Gastroesophageal sphincter (tissue), 4 donors: ENCODE results near the gene DMKN. TPM values are rescaled to one million over a fixed set of nuclear protein-coding genes. Genes with fewer than 3 reads are reported as not detected.

ENCODE experiments used
- ATAC-seq: fragments of 150-250 bp; one replicate; pipeline ENCODE4 v1.9.1; 2016; ENCODE audit warnings: mild to moderate bottlenecking, moderate library complexity
- H3K27ac ChIP-seq, 4 donors: fragments of 200-600 bp; sonication (generic) in 3 of 4; 1 replicate in 3 of 4; 2 replicates in 1 of 4; pipeline ENCODE4 v1.5.1; 2016 to 2019
- H3K27me3 ChIP-seq: fragments of 200-600 bp; sonication (generic); one replicate; pipeline ENCODE4 v1.5.1; 2019
- H3K36me3 ChIP-seq, 2 donors: fragments of 200-600 bp; sonication (generic); one replicate each; pipeline ENCODE4 v1.5.1; 2019; ENCODE audit warnings: control low read depth in 1 of 2
- H3K4me1 ChIP-seq, 3 donors: fragments of 200-600 bp; sonication (generic); 1 replicate in 2 of 3; 2 replicates in 1 of 3; pipeline ENCODE4 v1.5.1; 2016 to 2019; ENCODE audit warnings: control low read depth in 2 of 3
- H3K4me3 ChIP-seq, 2 donors: fragments of 200-600 bp; sonication (generic); one replicate each; pipeline ENCODE4 v1.5.1; 2019; ENCODE audit warnings: mild to moderate bottlenecking in 1 of 2, moderate library complexity in 1 of 2
- H3K9me3 ChIP-seq, 3 donors: fragments of 200-600 bp; sonication (generic); one replicate each; pipeline ENCODE4 v1.5.1; 2017 to 2019; ENCODE audit warnings: control low read depth in 2 of 3
- CTCF ChIP-seq, 4 experiments: fragments of 200-600 bp in 2 of 4; fragments of 450-650 bp in 2 of 4; sonication (generic) in 1 of 4; IDR thresholded peaks; one replicate each; pipeline ENCODE4 v1.5.1; 2017 to 2019; ENCODE audit warnings: antibody characterized with exemption in 4 of 4, mild to moderate bottlenecking in 2 of 4, moderate library complexity in 2 of 4
- EP300 ChIP-seq: sonication (generic); formaldehyde crosslinking; IDR thresholded peaks from one replicate; pipeline ENCODE4 v1.6.1; 2017; ENCODE audit warnings: antibody characterized with exemption, mild to moderate bottlenecking
- POLR2A ChIP-seq, 2 donors: fragments of 450-650 bp; IDR thresholded peaks; one replicate each; pipeline ENCODE4 v1.6.1; 2017; ENCODE audit warnings: antibody characterized with exemption in 2 of 2, mild to moderate bottlenecking in 2 of 2, moderate library complexity in 1 of 2
- POLR2AphosphoS5 ChIP-seq: sonication (generic); formaldehyde crosslinking; IDR thresholded peaks from one replicate; pipeline ENCODE4 v1.6.1; 2017; ENCODE audit warnings: antibody characterized with exemption
- WGBS, 2 donors: methylation state at CpG; one replicate each; pipeline ENCODE4 v1.1.5; 2018; ENCODE audit warnings: low coverage in 1 of 2; 5-methylcytosine and 5-hydroxymethylcytosine counted together
- total RNA-seq, 4 donors: library from RNA; depleted of rRNA; stranded (reverse); fragments of >200 nt; gene quantifications; one replicate each; pipeline ENCODE4 v1.1.0, GENCODE V29; 2016

Gene DMKN
- total RNA-seq, 4 donors from 2014 or later: 5.6 to 20.0 (median 9.0) TPM

- Histone ChIP-seq H3K4me3 (no peak overlapping the region), H3K9me3 (no peaks in the 10 kb centered on the region), H3K27ac (no peak overlapping the region), H3K4me1 (peaks cover 0 to 9% (median 4%) of the 10 kb centered on the region in 3 donors), H3K27me3 (peaks cover 58% of the 10 kb centered on the region), H3K36me3 (no peaks in the 10 kb centered on the region)
- ATAC-seq: no peak
- TF ChIP-seq CTCF (IDR thresholded peaks at IDR 0.05): no peak
- TF ChIP-seq POLR2A (IDR thresholded peaks at IDR 0.05): no peak
- TF ChIP-seq POLR2AphosphoS5: no peak
- no peak for TF ChIP-seq EP300
- WGBS, 2 donors: 80% methylated on average over 7 of the region's 9 CpGs; no CpG with 5 or more reads in 1 of the 2 donors
Measured at GRCh38 chr19:35493971-35494370, 19.5 kb downstream of the DMKN start.

- no peak for ATAC-seq
- TF ChIP-seq POLR2A (IDR thresholded peaks at IDR 0.05): no peak
- no peak for TF ChIP-seq EP300
- no peak for TF ChIP-seq CTCF (IDR thresholded peaks at IDR 0.05)
- no peak for TF ChIP-seq POLR2AphosphoS5
- WGBS, 2 donors: no CpG with 5 or more reads among the region's 9 CpGs
- H3K9me3 ChIP-seq: no peaks in the 10 kb centered on the region
- peaks cover 79% of the 10 kb centered on the region for H3K27me3 ChIP-seq
- H3K27ac ChIP-seq: no peak overlapping the region
- H3K4me1 ChIP-seq: peaks cover 0 to 9% (median 4%) of the 10 kb centered on the region in 3 donors
- H3K4me3 ChIP-seq: no peak overlapping the region
- H3K36me3 ChIP-seq: no peaks in the 10 kb centered on the region
Measured at GRCh38 chr19:35491836-35492360, 21.6 kb downstream of the DMKN start.

- Histone ChIP-seq H3K36me3 (no peaks in the 10 kb centered on the region), H3K4me3 (no peak within 1 kb of the TSS), H3K27me3 (peaks cover 79% of the 10 kb centered on the region), H3K9me3 (no peaks in the 10 kb centered on the region), H3K27ac (no peak within 1 kb of the TSS), H3K4me1 (peaks cover 0 to 4% (median 4%) of the 10 kb centered on the region in 3 donors)
- TF ChIP-seq POLR2A (IDR thresholded peaks at IDR 0.05): no peak
- TF ChIP-seq CTCF (IDR thresholded peaks at IDR 0.05): no peak
- TF ChIP-seq POLR2AphosphoS5: no peak
- no peak for TF ChIP-seq EP300
- no peak for ATAC-seq
- WGBS, 2 donors: 75% methylated on average over 5 of the region's 9 CpGs; no CpG with 5 or more reads in 1 of the 2 donors
Measured at GRCh38 chr19:35490364-35490763, 23.1 kb downstream of the DMKN start, which contains the start of gene KRTDAP. Gene KRTDAP (minus strand): TSS chr19:35490464. CDS start chr19:35490442, 22 bp downstream.

- H3K4me1 ChIP-seq: no peaks in the 10 kb centered on the region
- no peaks in the 10 kb centered on the region for H3K9me3 ChIP-seq
- WGBS, 2 donors: 62 to 78% methylated on average over 8 to 14 of the region's 16 CpGs
- no peak overlapping the region for H3K4me3 ChIP-seq
- ATAC-seq: no peak
- H3K27ac ChIP-seq: no peak overlapping the region
- H3K36me3 ChIP-seq: no peaks in the 10 kb centered on the region
- peaks cover 62% of the 10 kb centered on the region for H3K27me3 ChIP-seq
- TF ChIP-seq POLR2A (IDR thresholded peaks at IDR 0.05): no peak
- TF ChIP-seq EP300: no peak
- TF ChIP-seq POLR2AphosphoS5: no peak
- no peak for TF ChIP-seq CTCF (IDR thresholded peaks at IDR 0.05)
Measured at GRCh38 chr19:35488677-35489076, 24.8 kb downstream of the DMKN start.

GRCh38 chr19:35487656-35488182, 25.7 kb downstream of the DMKN start:
- Histone ChIP-seq H3K27ac (no peak overlapping the region), H3K36me3 (no peaks in the 10 kb centered on the region), H3K27me3 (peaks cover 54% of the 10 kb centered on the region), H3K4me1 (no peaks in the 10 kb centered on the region), H3K9me3 (no peaks in the 10 kb centered on the region), H3K4me3 (no peak overlapping the region)
- no peak for ATAC-seq
- TF ChIP-seq POLR2AphosphoS5: no peak
- TF ChIP-seq POLR2A (IDR thresholded peaks at IDR 0.05): no peak
- no peak for TF ChIP-seq CTCF (IDR thresholded peaks at IDR 0.05)
- TF ChIP-seq EP300: no peak
- WGBS, 2 donors: 80% methylated on average over 1 to 9 of the region's 10 CpGs
